Stimulated activated CD4-positive, alpha-beta T cell treated with anti-CD3 and anti-CD28 coated beads, Interleukin-15, amount 100 ng/mL, for 48 hours (primary cell): ENCODE data around the gene ABHD11.
A peak's percentile ranks its signal among the peaks of the same experiment; 100 is the strongest.
"Not testable (repeated sequence)": the region's sequence is repeated elsewhere in the genome, so short reads cannot be mapped to it uniquely, and the experiment has no call there.

ENCODE experiments used
- DNase-seq, 2 donors: peaks; one replicate each; pipeline ENCODE4 v3.0.0-alpha.2; 2020; ENCODE audit warnings: low read depth in 2 of 2

ABHD11 gene

DNA sequence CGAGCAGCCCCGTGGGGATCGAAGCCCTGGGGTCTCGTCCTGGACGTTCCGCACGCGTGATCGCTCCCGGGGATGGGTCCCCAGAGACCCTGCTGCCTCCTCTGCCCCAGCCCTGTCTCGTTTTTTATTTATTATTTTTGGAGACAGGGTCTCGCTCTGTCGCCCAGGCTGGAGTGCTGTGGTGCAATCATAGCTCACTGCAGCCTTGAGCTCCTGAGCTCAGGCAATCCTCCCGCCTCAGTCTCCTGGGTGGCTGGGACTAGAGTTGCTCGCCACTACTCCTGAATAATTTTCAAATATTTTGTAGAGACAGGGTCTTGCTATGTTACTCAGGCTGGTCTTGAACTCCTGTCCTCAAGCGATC, 18.8 kb downstream of the ABHD11 start:
- DNase-seq: no peak

DNA sequence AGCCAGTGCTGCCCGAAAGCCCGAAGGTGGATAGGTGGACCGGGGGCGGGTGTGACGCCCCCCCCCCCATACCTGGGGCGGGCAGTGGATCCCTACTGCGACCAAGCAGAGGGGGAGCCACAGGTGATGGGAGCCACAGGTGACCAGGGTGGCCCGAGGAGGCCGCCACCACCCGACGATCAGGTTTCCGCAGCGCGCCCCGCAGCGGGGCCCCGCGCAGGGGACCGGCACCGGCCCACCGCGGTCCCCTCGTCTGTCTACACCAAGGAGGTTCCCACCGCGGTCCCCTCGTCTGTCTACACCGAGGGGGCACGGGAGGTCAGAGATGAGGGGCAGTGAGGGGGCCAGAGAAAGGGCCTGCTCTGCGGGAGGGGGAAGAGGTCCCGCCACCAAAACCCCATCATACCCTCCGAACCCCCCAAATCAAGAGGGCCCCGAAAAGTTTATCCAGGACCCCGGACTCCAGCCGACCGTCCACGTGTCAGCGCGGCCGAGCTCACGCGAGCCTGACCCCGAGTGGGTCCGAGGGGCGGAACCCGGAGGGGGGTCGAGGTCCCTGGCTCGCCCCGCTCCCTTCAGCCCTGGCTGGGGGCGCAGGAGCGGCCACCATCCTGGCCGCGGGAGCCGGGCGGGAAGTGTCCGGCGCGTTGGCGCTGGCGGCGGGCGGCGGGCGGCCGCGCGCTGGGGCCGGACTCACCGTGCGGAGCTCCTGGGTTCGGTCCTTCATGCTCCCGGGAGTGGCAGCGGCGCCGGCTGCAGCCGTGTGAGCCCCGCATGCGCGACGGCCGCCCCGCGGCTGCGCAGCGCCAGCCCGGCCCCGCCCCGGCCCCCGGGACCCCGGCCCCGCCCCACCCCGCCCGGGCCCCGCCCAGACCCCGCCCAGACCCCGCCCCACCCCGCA, 19.4 kb downstream of the ABHD11 start, which contains the start of gene STX1A:
TSS of gene STX1A (minus strand) at position 765 of the 901 bp plus-strand sequence. CDS start at position 727, 38 bp downstream.
- peak; percentile 48 to 54 for DNase-seq

DNA sequence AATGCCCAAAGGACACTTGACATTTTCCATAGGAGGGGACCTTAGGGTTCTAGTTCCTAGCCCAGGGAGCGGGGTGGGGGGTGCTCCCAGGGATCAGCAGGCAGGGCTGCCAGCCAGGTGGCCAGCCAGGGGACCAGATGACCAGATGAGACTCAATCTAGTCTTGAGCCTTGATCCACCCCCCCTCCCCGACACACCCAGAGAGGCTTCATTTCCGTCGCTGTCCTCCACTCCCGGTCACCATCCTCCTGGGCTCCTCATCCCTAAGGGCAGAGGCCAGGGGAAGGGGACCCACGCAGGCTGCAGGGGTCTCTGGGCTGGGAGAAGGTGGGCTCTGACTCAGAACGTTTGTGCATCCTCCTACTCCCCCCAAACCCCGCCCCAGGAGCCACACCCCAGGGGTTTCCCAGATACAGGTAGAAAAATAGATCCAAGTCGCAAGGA, 20.1 kb downstream of the ABHD11 start:
- DNase-seq: no peak

DNA sequence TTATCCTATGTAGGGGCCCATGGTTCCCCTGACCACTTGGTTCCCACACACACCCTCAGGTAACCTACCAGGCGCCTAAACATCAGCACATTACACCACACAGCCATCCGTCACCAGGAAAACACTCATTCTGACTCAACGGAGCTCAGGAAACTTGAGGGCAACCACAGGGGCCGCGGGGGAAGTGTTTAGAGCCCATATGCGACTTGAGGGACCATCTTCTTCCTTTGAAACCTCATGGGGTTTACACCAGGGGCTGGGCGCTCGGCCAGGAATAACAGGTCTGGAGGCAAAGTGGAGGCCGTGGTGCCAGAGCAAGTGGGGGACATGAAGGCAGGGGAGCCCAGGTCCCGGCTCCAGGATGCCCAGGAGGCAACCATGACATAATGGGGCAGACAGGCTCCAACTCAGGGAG, 20.6 kb downstream of the ABHD11 start:
- DNase-seq: peak; percentile 66 to 72

DNA sequence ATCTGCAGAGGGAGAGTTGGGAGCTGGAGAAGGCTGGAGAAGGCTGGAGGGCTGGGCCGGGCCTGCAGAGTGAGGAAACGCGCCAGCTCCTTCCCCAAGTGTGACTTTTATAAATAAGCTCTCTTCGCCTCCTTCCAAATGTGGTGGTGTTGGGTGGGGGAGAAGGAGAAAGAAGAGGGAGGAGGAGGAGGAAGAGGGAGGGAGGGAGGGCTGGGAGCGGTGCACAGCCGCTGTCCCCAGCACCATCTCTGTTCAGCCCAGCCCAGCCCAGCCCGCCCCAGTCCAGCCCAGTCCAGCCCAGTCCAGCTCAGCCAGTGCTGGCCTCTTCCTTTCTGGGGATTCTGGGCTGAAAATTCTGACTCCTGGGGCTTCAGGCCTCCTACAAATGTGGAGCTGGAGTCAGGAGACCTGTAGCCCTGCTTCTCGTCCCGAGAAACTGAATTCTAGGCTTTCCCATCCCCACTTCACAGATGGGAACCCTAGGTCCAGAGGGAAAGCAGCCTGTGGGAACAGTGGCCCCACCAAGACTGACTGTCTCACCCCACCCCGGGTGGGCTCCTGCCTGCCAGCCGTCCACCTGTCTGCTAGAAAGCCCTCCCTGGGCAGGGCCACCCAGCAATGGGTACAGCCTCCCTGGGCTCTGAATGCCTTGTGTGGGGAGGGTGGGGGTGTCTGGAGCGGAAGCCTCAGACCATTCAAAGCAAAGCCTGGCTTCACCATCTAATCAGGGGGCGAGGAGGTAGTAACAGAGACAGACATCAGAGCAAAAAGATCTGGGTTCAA, 21.4 kb downstream of the ABHD11 start:
- no peak for DNase-seq

DNA sequence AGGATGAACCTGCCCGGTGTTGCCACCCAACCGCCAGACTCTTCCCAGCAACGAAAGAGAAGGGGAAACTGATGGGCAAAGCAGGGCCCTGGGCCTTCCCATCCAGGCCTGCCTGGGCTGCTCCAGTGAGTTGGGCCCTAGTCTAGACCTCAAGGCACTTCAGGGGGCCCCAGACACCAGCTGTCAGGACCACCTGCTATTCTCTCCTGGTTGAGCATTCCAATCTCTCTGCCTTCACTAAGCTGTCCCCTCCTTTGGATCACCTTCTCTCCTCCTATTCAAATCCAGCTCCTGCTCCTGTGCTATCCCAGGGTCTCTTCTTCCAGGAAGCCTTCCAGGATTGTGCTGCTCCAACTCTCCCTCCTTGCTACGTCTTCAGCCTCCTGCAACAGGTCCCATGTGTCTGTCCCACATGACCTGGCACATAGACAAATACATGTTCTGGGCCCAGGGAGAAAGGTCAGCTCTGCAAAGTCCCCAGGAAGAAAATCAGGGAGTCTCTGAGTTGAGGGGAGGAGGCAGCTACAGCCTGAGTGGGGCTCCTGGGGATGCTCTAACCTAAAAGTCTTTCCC, 22.2 kb downstream of the ABHD11 start:
- no peak for DNase-seq

DNA sequence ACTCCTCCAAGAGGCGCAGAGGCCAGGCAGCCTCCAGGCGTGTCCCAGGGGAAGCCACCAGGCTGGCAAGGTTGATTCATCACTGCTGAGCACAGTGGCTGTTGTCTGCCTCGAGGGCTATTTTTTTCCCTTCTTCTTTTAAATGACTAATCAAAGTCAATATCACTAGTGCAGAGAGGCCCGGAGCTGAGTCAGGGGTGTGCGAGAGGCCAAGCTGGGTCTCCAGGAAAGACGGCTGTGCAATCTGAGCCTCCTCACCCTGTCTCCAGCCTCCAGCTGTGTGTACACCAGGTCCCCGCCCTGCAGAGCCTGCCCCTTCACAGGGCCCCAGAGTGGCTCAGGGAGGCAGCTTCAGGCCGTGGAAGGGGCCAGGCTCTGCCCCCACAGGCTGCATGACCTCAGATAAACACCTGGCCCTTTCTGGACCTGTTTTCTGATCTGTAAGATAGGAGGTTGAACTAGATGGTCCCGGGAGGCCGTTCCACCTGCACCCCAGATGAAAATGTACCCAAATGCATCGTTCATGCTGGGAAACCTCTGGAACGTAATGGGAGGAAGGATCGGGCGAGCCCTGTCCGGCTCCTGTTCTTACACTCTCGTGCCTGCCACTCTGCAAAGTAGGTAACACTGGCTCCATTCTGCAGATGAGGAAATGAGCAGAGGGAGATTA, 22.8 kb downstream of the ABHD11 start:
- peak; percentile 77 to 81 for DNase-seq

DNA sequence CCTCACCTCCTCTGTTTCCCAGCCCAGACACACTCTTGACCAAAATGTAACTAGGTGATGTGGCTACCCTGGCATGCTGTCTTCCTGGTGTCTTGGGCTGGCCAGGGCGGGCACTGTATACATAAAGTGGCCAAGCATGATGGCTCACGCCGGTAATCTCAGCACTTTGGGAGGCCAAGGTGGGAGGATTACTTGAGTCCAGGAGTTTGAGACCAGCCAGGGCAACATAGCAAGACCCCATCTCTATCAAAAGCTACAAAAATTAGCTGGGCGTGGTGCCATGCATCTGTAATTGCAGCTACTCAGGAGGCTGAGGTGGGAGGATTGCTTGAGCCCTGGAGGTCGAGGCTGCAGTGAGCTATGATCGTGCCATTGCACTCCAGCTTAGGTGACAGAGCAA, 25.3 kb downstream of the ABHD11 start:
- not testable (repeated sequence) for DNase-seq

DNA sequence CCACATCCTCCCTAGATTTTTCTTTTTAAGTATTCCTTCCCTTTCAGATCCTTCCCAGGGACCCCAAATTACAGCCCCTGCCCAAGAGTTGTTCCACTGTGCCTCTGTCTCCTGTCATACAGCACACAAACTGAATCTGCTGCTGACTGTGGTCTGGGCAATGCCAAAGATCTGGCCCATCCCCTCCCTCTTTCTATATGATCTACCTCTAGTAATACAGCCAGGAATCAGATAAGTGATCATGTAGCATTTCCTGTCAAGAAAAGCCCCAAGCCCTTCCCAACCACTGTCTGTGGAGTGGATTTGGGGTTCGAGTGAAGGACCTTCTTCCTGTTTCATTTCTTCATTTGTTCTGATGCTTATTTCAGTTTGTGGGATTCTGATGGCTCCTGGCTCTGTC, 25.8 kb downstream of the ABHD11 start:
- DNase-seq: no peak

DNA sequence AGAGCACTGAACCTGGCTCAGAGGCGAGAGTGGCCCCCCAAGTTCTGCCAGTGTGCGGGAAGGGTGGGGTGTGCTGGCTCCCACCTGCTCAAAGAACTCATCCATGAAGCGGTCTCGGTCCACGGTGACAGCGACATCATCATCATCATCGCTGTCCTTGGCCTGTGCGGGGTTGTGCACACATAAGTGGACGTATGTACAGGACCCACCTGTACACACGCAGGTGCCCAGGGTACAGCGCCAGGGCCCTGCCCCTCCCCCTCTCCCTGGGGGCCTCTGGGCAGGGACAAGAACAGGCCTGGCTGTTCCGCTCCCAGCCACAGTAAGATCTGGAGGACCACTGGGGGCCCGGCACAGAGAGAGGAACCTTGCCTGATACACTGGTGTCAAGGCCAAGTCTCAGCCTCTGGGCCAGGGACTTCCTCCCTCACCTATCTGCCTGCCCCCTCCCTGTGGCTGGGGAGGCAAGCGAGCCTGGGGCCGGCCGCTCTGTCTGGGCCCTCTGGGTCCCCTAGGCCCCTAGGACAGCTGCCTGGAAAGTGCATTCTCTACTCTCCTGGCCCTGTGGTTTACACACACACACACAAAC, 29.5 kb downstream of the ABHD11 start:
- no peak for DNase-seq

DNA sequence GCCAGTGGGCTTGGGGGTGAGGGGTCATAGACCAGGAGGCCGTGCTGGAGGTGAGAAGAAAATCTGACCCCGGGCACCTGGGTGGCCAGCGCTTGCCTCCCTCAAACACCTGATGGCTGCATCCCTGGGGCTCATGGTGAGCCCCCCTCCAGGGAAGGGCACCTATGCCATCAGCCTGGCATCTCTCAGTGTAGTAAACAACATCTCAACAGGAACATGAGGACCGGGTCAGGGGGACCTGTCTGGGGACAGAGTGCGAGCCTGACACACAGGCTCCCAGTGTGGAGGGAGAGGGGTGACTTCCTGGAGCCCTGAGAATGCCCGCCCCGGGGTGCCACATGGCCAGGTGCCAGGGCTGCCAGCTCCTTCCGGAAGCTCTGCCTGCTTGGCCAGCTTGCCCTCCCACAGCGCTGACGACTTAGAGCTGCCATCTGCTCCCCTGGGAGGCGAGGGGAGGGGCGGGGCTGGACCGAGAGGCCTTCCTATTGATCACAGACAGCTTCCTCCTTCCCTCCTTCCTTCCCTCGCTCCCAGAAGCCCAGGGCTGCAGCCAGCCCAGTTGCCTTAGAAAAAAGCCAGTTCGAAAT, 31.5 kb downstream of the ABHD11 start:
- no peak for DNase-seq

DNA sequence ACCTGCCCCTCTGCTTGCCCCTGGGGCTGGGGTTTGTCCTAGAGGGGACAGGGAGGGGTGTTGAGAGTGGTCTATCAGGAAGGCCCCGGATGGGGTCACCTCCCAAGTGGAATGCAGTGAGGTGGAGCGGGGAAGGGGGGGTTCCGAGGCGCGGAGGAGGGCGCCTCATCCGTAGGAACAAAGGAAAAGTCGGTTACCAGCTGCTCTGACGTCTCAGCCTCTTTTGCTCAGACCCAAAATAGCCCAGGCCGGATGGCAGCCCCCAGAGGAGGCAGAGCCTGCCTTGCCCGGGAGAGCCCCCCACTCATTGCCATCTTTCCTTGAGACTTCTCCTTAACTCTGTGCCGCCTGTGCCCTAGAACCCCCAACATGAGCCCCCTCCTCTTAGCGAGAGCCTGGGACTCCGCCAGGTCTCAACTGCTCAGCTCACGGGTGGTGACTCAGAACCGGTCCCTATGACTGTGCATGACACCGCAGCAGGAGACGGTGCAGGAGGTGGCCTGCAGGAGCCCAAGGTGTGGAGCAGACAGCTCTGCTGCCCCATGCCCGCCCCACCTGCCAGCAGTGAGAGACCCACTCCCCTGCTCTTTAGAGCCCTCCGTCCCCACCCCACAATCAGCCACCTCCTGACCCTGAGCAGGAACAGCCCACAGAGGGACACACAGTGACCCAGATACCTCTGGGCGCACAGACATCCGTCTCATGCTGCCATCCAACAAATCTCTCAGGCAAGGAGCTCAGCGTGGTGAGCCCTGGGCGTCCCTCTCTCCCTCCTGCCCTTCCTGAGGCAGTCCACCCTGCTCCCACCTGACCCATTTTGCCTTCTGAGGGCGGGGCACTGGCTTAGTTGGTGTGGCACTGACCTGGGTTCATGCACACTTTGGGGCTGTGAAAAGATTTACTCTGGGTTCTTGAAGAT, 32.2 kb downstream of the ABHD11 start:
- peak; percentile 41 to 47 for DNase-seq

DNA sequence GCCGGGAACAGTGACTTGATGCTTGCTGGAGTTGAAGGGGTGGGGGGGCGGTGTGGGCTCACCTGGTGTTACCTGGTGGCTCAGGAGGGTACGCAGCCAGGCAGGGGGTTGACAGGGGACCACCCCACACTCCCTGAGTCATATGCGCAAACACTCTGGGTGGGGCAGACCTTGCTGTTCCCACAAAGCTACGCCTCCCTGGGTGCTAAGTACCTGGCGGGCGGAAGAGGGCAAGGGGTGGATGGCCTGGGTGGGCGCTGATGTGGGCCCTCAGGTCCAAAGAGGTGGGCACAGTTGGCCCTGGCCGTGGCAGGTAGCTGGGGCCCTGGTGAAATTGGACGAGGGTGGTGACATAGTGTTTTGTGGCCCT, 33.1 kb downstream of the ABHD11 start:
- no peak for DNase-seq

DNA sequence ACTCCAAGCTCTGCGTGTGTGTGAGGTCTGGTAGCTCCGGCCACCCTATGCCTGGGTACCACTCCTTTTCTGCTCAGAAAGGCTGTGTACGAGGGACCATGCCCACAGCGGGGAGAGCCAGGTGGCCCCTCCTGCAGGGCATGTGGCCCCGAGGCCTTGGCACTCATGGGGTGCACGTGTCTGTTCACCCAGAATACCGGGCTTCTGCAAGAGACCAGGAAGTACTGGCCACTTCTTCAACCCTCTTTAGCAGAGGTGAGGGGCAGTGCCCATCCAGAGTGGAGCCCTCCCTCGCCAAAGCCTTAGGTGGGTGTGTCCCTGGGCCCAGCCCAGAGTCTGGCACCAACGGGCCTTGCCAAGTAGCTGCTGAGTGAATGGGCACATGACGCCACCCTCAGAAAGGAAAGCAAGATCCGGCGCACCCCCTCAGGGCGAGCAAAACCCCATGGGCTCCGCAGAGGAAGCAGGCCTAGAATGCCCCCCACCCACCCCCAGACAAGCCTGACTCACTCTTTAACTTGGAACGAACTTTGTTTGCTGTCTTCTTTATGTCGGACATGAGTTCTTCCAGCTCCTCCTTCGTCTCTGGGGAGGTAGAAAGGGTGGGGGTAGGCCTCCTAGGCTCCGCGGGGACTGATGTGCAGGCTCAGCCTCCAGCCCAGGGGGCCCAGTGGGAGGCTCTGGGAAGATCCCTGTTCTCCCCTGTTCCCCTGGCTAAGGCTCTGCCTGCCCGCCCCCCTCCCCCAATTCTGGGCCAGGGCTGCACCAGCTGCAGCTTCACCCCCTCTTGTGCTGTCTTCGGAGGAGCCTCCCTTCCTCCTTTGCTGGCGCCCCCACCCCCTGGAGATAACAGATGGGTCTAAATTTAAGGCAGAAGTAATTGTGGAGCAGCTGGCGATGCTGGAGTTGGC, 33.7 kb downstream of the ABHD11 start:
- DNase-seq: no peak

DNA sequence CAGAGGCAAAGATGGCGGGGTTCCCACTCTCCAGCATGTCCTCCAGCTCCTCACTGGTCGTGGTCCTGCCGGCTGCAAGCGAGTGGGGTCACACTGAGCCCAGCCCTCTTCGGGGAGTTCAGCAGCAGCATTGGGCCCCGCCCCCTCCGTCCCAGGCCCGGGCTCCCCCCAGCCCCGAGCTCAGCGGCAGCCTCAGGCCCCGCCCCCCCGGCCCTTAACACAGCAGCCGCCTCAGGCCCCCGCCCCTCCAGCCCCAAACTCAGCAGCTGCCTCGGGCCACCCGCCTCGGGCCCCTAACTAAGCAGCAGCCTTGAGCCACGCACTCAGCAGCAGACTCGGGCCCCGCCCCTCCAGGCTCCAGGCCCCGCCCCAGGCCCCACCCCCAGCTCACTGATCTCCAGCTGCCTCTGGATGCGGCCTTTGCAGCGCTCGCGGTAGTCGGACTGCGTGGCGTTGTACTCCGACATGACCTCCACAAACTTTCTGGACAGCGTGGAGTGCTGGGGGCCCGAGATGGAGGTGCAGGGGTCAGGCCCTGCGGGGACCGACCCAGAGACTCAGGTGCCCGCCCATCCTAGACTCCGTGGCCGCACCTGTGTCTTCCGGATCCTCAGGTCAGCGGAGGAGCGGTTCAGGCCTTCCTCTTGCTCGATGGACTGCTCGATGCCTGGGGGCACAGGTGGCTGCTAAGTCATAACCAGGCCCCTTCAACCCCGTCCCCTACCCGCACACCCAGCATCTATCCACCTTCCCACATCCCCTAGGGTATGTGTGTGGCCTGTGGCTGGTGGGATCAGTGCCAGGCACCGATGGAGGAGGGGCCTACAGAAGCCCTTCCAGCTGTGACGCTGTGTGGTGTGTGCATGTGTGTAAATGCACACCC, 34.6 kb downstream of the ABHD11 start:
- no peak for DNase-seq

DNA sequence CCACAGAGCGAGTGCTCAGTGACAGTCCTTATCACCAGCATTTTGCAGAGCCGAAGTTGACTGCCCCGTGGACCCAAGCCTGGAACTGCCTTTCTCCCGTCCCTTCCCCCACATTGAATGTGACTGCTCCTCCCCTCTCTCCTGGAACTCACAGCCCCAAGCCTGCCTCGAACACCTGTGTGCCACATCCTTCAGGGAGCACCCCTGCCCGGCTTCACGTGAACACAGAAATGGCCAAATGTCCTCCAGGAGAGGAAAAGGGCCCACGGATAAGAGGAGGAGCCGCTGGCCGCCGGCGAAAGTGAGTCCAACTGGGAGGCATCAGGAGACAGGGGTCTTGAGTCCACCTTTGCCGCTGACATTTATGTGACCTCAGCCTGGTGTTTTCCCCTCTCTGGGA, 35.4 kb downstream of the ABHD11 start:
- DNase-seq: no peak

DNA sequence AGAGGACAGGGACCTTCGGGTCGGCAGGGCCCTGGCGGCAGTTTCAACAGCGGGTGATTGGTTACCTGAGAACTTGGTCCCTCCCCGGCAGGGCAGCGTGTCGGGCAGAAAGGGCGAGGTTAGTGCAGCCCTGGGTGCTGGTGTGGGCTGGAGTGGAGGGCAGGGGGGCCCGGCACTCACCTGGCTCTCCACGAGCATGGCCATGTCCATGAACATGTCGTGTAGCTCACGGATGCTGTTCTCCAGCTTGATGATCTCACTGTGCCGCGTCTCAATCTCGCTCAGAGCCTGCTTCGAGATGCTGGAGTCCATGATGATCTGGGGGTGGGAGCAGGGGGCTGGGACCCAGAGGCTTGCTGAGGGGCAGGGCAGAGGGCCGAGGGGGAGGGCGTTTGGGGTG, 35.9 kb downstream of the ABHD11 start:
- DNase-seq: no peak

DNA sequence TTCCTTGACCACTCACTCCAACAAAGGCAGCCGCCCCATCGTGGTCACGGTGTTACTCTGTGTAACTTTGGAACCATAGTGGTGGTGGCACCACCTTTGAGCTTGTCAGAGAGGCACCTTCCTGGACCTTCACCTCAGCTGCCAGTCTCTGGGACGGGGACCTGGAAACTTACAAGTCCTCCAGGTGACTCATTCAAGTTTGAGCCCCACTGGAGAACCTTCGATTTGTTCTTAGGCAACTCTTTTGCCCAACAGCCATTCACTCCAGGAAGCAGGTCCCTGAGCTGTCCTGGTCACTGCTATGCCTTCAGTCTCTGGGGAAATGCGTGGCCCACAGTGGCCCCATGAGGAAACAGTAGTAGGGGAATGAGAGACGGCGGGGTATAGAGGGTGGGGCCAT, 36.4 kb downstream of the ABHD11 start:
- DNase-seq: no peak
